ENCODE measurements around the gene SUZ12. TPM values are rescaled to one million over a fixed set of nuclear protein-coding genes. Genes with fewer than 3 reads are reported as not detected.
"Not testable (repeated sequence)": the region's sequence is repeated elsewhere in the genome, so short reads cannot be mapped to it uniquely, and the experiment has no call there.

The SUZ12 gene
- polyA plus RNA-seq, 1 of the 3 experiments (the other 2 are of a cell fraction), result 6.3 TPM

DNA sequence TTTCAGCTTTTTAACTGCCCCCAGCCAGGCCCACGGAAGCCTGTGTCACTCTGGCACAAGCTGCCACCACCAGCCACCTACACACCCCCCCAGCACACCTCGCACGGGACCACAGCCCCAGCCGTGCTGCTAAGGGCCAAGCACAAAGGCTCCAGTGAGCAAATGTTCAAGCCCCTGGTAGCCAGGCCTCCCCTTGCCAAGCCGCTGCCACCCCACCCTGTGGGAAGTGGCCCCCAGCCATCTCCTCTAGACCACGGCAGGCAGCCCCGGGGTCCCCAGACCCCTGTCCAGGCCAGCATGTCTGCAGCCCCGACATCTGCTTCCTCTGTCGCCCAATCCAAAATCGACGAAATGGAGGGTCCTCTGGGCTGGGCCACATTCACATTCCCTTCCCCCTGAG, 105.5 kb downstream of the SUZ12 start:
- H4K20me1 ChIP-seq (ENCODE audit: insufficient read depth); H3K9me3 ChIP-seq; H2AFZ ChIP-seq (ENCODE audit: low read depth); H3F3A ChIP-seq (replicated peaks; ENCODE audit: insufficient read depth); H3K27me3 ChIP-seq (ENCODE audit: insufficient read depth); H3K27ac ChIP-seq (ENCODE audit: low read depth in 2 of 2, low read length in 1 of 2); H3K79me2 ChIP-seq (ENCODE audit: insufficient read depth); POLR2A ChIA-PET; DNase-seq; H3K4me1 ChIP-seq (ENCODE audit: control insufficient read depth in 1 of 2, insufficient read depth in 2 of 2, low read depth in 1 of 2, low read length in 1 of 2); H3K4me2 ChIP-seq; H3K4me3 ChIP-seq (ENCODE audit: low read depth in 2 of 2, low read length in 1 of 2); CTCF ChIA-PET; H3K9ac ChIP-seq; H3K9me2 ChIP-seq: not testable (repeated sequence)
- WGBS (ENCODE audit: low lambda C conversion rate), result 98% methylated on average over 10 of the region's 11 CpGs
- H3K36me3 ChIP-seq (replicated peaks in 1 of 2; ENCODE audit: control insufficient read depth in 1 of 2, insufficient read depth in 2 of 2, low read length in 1 of 2), result peaks cover 4 to 15% of the 10 kb centered on the region in 2 experiments

DNA sequence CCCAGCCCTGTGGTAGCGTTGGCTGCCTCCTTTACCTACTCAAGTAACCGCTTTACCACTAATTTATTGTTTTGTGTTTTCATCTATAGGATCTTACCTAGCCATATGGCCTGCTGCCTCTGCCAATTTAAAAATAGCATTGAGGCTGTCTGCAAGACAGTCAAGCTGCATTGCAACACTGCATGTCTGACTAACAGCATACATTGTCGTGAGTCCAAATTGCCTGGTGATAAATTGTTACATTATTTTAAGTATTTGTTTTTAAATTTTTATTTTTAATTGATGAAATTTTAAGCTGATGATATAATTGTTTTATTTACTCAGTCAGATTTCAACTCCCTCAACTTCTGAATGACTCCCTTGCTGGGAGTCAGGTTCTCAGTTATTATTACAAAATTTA, 108.8 kb downstream of the SUZ12 start:
- H3F3A ChIP-seq (replicated peaks; ENCODE audit: insufficient read depth); H3K4me3 ChIP-seq (ENCODE audit: low read depth in 2 of 2, low read length in 1 of 2); H4K20me1 ChIP-seq (ENCODE audit: insufficient read depth); H3K9me2 ChIP-seq; H2AFZ ChIP-seq (ENCODE audit: low read depth); H3K9ac ChIP-seq; H3K79me2 ChIP-seq (ENCODE audit: insufficient read depth); H3K4me2 ChIP-seq; H3K27ac ChIP-seq (ENCODE audit: low read depth in 2 of 2, low read length in 1 of 2); POLR2A ChIA-PET; CTCF ChIA-PET; H3K36me3 ChIP-seq (replicated peaks in 1 of 2; ENCODE audit: control insufficient read depth in 1 of 2, insufficient read depth in 2 of 2, low read length in 1 of 2); DNase-seq; H3K27me3 ChIP-seq (ENCODE audit: insufficient read depth); H3K4me1 ChIP-seq (ENCODE audit: control insufficient read depth in 1 of 2, insufficient read depth in 2 of 2, low read depth in 1 of 2, low read length in 1 of 2); H3K9me3 ChIP-seq: not testable (repeated sequence)
- WGBS (ENCODE audit: low lambda C conversion rate), result 94% methylated on average over 3 of the region's 3 CpGs

DNA sequence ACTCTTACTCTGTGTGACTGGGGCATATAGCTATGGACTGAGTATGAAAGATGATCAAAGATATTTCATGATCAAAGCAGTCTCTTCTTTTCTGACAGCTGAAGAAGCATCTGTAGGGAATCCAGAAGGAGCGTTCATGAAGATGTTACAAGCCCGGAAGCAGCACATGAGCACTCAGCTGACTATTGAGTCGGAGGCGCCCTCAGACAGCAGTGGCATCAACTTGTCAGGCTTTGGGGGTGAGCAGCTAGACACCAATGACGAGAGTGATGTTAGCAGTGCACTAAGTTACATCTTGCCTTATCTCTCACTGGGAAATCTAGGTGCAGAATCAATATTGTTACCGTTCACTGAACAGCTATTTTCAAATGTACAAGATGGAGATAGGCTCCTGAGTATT, 110.9 kb downstream of the SUZ12 start:
- H3K79me2 ChIP-seq (ENCODE audit: insufficient read depth); DNase-seq; H3K36me3 ChIP-seq (replicated peaks in 1 of 2; ENCODE audit: control insufficient read depth in 1 of 2, insufficient read depth in 2 of 2, low read length in 1 of 2); H3F3A ChIP-seq (replicated peaks; ENCODE audit: insufficient read depth); H3K4me3 ChIP-seq (ENCODE audit: low read depth in 2 of 2, low read length in 1 of 2); H2AFZ ChIP-seq (ENCODE audit: low read depth); H3K27me3 ChIP-seq (ENCODE audit: insufficient read depth); H3K4me2 ChIP-seq; CTCF ChIA-PET; H3K4me1 ChIP-seq (ENCODE audit: control insufficient read depth in 1 of 2, insufficient read depth in 2 of 2, low read depth in 1 of 2, low read length in 1 of 2); POLR2A ChIA-PET; H3K27ac ChIP-seq (ENCODE audit: low read depth in 2 of 2, low read length in 1 of 2); H3K9me3 ChIP-seq; H3K9me2 ChIP-seq; H4K20me1 ChIP-seq (ENCODE audit: insufficient read depth); H3K9ac ChIP-seq: not testable (repeated sequence)
- 94% methylated on average over 6 of the region's 6 CpGs for WGBS (ENCODE audit: low lambda C conversion rate)

Small RNA genes within 50 kb of the gene (small RNA-seq; reads per million reads assigned to genes)
- gene AC090616.4 (0 reads per million in 7 experiments), gene RNA5SP437 (0 to 1.0 (median 0) reads per million in 7 experiments)

Other genes with a start within 250 kb of the SUZ12 start
- gene COPRS, start 77.8 kb upstream of the SUZ12 start, polyA plus RNA-seq (2012; rRNA removed), result 76.4 and 88.8 TPM in 2 replicates
- gene UTP6, start 35.3 kb upstream of the SUZ12 start, polyA plus RNA-seq (2012; rRNA removed), result 13.3 and 19.8 TPM in 2 replicates
- 9.3 and 10.9 TPM in 2 replicates for gene LRRC37B, start 70.4 kb downstream of the SUZ12 start, polyA plus RNA-seq (2012; rRNA removed)
- gene RHOT1, start 205.5 kb downstream of the SUZ12 start, polyA plus RNA-seq (2012; rRNA removed), result 25.0 and 36.1 TPM in 2 replicates